GM12873 (cell line): ENCODE results near the gene KAT2A.

Experiments used
- TF ChIP-seq, protein P1 (sequence below): IDR thresholded peaks from 2 replicates; pipeline ENCODE4 v1.5.1; 2012; ENCODE audit warnings: low read depth, mild to moderate bottlenecking, moderate library complexity, low read length, control low read depth; ENCODE audit not compliant: insufficient read depth; ENCODE audit errors: missing control alignments

Gene KAT2A

DNA sequence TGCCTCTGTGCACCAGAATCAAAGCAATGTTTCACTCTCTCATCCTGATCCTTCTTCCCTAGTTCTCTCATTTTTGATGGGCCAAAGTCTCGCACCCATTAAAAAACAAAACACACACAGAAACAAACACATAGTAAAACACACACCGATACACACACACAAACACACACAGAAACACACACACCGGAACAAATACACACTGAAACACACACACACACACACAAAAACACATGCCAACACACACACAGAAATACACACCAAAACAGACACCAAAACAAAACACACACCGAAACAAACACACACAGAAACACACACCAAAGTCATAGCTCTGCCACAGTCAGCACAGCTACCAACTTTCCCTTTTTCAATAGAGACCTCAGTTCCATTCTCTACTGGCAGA is 10.1 kb upstream of the KAT2A start:
- TF ChIP-seq, protein P1, sequence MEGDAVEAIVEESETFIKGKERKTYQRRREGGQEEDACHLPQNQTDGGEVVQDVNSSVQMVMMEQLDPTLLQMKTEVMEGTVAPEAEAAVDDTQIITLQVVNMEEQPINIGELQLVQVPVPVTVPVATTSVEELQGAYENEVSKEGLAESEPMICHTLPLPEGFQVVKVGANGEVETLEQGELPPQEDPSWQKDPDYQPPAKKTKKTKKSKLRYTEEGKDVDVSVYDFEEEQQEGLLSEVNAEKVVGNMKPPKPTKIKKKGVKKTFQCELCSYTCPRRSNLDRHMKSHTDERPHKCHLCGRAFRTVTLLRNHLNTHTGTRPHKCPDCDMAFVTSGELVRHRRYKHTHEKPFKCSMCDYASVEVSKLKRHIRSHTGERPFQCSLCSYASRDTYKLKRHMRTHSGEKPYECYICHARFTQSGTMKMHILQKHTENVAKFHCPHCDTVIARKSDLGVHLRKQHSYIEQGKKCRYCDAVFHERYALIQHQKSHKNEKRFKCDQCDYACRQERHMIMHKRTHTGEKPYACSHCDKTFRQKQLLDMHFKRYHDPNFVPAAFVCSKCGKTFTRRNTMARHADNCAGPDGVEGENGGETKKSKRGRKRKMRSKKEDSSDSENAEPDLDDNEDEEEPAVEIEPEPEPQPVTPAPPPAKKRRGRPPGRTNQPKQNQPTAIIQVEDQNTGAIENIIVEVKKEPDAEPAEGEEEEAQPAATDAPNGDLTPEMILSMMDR = no peak

DNA sequence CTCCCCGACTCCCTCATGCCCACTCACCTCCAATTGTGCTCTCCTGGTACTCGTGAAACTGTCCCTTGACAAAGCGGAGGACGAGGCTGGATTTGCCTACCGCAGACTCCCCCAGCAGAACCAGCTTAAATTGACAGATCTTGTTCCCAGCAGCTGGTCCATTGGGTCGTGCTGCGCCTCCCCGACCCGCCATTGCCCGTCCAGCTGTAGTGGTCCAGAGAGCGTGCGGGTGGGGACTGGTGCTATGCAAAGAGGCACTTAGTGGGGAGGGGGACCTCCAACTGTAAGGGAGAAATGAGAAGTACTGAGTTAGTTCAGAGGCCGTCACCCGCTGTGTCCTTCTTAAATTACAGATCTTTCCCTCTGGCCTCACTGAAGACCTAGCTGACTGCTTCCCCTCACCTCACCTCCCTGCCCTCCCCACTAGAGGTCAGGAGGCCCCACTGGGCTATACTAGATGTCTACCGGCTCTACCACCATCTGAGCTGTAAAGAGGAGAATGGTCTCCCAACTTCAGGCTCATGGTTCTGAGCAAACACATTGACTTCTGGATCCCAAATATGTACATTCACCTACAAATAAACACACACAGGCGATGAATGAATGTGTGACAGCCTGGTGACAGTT is 9.3 kb upstream of the KAT2A start:
- TF ChIP-seq, protein P1 = peak; percentile 28

DNA sequence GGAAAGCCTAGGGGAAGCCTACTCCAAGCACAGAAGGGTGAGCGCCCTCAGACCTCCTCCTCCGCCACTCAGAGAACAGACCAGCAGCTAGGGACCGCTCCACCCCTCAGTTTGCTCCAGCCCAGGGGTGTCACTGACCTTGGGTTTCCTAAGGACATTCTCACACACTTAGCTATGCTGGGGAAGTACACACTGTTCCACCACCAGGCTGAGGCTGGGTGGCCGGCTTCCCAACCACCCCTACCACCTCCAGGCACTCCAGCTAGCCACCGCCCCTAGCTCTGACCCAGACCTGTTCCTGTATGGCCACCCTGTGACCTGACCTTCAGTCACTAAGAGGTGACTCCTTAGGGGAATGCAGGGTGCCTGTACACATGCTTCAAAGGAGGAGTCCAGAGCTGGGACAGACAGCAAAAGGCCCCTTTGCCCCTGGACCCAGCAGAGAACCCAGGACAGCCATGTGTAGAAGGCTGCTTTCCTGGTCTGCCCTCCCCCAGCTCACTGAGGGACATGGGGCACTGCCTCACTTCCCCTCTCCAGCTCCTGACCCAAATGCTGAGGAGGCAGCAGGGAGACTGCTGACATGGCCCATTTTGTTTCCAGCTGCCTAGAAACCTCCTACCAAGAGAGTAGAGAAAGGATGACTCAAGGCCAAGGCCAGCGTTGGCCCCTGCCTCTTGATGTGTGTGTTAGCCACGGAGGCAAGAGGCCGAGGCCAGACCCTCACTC is 8.1 kb upstream of the KAT2A start:
- TF ChIP-seq, protein P1 = no peak

DNA sequence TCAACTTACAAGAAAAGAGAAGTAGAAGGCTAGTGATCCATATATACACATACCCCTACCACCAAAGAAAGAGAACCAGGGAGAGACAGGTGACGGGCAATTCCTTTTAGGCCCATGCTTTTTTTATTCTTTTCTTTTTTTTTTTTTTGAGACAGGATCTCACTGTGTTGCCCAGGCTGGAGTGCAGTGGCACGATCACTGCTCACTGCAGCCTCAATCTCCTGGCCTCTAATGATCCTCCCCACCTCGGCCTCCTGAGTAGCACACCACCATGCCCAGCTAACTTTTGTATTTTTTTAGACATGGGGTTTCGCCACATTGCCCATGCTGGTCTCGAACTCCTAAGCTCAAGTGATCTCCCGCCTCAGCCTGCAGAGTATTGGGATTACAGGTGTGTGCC is 6.2 kb upstream of the KAT2A start:
- TF ChIP-seq, protein P1 = no peak

DNA sequence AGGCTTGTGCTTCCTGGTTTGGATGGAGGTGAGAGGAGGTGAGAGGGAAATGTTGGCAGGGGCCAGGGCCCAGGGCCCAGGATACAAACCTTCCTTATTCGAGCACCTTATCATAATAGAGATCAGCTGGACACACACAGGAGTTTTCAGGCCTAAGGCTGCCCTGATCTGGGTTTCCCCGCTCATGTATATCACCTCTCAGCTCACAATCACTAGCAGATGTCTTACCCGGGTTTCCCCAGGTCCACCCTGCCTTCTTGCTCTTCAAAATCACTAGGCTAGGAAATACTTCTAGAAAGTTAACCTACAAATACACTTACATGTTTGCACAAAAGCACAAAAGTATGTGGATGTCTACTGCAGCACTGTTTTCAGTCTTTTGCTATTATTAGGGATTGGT is 5.7 kb upstream of the KAT2A start:
- TF ChIP-seq, protein P1 = no peak

DNA sequence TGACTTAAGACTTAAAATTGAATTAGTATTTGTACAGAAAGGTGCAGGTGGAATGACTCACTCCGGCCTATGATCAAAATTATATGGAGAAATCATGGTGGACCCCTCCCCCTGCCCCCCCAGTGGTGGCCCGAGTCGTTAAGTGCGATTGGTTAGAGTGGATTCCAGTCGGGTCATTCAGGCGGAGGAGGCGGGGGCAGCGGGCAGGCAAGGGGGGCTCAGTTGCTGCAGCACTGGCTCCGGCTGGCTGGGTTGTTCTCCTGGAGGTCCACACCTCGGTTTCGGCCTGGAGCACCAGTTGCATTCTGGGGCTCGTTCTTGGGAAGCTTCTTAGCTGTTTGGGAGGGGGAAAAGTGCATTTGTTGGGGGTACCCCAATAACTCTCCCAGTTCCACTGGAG is 4.4 kb upstream of the KAT2A start:
- TF ChIP-seq, protein P1 = no peak

DNA sequence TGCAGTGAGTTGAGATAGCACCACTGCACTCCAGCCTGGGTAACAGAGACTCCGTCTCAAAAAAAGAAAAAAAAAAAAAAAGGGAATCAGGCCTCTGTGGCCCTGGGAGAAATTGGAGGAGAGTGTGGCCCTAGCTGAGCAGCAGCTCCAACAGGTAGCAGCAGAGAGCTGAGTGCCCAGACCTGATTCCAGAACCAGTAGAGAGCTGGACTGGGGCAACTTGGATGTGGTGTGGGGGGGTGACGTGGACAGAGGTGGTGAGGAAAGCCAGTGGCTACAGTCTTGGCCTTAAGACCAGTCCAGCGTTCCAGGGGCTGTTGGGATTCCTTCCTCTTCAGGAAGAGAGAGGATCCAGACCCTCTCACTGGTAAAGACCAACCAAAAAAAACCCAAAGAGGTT is 3.1 kb upstream of the KAT2A start:
- TF ChIP-seq, protein P1 = no peak
